ENCODE measurements around the gene MGST2. TPM values are rescaled to one million over a fixed set of nuclear protein-coding genes. Genes with fewer than 3 reads are reported as not detected.

Gene MGST2
- polyA plus RNA-seq, 1 donor (not counting 4 experiments of a cell fraction or from before 2014, with no cell fraction given) = 57.6 TPM

DNA sequence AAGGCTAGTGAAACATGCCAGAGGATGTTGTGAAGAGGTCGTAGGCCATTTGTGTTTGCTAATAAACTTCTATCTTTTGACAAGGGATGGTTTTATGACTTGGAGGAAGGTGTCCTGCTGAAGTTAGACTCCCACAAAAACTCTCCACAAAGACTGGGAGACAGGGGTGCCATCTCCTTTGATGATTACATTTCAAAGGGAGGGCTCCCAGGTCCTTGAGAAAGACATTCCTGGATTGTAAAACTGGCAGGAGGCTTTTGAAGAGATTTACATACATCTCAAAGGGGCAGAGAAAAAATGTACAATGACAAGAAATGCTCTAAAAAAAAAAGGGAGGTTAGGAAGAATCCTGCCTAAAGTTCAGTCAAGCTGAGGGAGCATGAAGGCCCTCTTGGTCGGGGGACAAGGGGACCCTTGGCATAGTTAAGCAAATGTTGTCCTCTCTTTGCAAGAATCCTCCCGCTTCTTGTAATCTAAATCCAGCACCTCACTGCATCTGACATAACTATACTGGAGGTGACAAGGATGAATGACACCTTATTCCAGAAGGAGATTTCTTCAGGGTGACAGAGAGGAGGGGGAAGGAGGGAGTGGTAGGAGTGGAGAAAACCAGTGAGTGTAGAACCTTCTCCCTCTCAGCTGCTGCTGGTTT, 41.1 kb upstream of the MGST2 start:
- FAIRE-seq (no peak), DNase-seq (ENCODE audit: low read depth, low spot score) (no peak)
- Histone ChIP-seq H3K9ac (ENCODE audit: control insufficient read depth, extremely low read depth, insufficient read depth, low read length) (no peak overlapping the region), H3K9me3 (ENCODE audit: control insufficient read depth, low read depth, low read length) (no peaks in the 10 kb centered on the region), H4K20me1 (ENCODE audit: control insufficient read depth, extremely low read depth, insufficient read depth, low read length) (no peaks in the 10 kb centered on the region), H3K27me3 (ENCODE audit: control insufficient read depth, extremely low read depth, insufficient read depth, low read length) (no peaks in the 10 kb centered on the region), H3K4me3 (ENCODE audit: control insufficient read depth in 2 of 3, extremely low read depth in 1 of 3, insufficient read depth in 2 of 3, low read depth in 1 of 3, low read length in 3 of 3) (no peak overlapping the region), H3K4me2 (ENCODE audit: control insufficient read depth, extremely low read depth, insufficient read depth, low read depth, low read length) (no peak overlapping the region), H2AFZ (ENCODE audit: control insufficient read depth, low read length) (no peak overlapping the region), H3K27ac (ENCODE audit: control insufficient read depth, insufficient read depth, low read length) (no peak overlapping the region), H3K36me3 (ENCODE audit: control insufficient read depth in 2 of 2, extremely low read depth in 1 of 2, insufficient read depth in 2 of 2, low read length in 2 of 2) (no peaks in the 10 kb centered on the region), H3K79me2 (ENCODE audit: control insufficient read depth, insufficient read depth, low read length) (no peaks in the 10 kb centered on the region), H3K9me1 (ENCODE audit: control insufficient read depth, extremely low read depth, insufficient read depth, low read length) (no peaks in the 10 kb centered on the region), H3K4me1 (ENCODE audit: control insufficient read depth, extremely low read depth, insufficient read depth, low read length) (no peaks in the 10 kb centered on the region)
- TF ChIP-seq EZH2 (IDR thresholded peaks at IDR 0.05; ENCODE audit: low read length) = no peak
- TF ChIP-seq, protein P1, sequence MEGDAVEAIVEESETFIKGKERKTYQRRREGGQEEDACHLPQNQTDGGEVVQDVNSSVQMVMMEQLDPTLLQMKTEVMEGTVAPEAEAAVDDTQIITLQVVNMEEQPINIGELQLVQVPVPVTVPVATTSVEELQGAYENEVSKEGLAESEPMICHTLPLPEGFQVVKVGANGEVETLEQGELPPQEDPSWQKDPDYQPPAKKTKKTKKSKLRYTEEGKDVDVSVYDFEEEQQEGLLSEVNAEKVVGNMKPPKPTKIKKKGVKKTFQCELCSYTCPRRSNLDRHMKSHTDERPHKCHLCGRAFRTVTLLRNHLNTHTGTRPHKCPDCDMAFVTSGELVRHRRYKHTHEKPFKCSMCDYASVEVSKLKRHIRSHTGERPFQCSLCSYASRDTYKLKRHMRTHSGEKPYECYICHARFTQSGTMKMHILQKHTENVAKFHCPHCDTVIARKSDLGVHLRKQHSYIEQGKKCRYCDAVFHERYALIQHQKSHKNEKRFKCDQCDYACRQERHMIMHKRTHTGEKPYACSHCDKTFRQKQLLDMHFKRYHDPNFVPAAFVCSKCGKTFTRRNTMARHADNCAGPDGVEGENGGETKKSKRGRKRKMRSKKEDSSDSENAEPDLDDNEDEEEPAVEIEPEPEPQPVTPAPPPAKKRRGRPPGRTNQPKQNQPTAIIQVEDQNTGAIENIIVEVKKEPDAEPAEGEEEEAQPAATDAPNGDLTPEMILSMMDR (optimal IDR thresholded peaks at IDR 0.05 in 1 of 3, IDR thresholded peaks at IDR 0.05 in 1 of 3, conservative IDR thresholded peaks at IDR 0.05 in 1 of 3; ENCODE audit: extremely low read depth in 1 of 3, insufficient read depth in 2 of 3, low read length in 3 of 3) = no peak
- dilution Hi-C loops (cut with MboI; ENCODE audit: extremely low pct_ligation_motif_present, low sequenced_read_pairs) = no loop called here

DNA sequence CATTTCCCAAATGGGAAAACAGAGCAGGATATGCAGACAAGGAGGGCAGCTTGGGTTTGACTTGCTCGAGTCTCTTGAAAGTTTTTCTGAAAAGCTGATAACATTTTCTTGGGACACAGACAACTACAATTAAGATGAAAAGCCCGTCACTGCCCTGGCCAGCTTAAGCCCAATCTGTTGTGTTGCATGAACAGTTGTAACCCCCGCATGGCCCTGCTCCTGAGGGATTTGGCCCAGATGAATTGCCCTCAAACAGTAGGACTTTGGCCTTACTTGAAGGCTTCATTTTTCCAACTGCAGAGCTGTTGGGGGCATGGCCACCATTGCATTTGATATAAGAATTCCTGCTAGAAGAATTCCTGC, 40.5 kb upstream of the MGST2 start:
- Histone ChIP-seq H3K79me2 (ENCODE audit: control insufficient read depth, insufficient read depth, low read length) (no peaks in the 10 kb centered on the region), H3K4me1 (ENCODE audit: control insufficient read depth, extremely low read depth, insufficient read depth, low read length) (no peaks in the 10 kb centered on the region), H3K9ac (ENCODE audit: control insufficient read depth, extremely low read depth, insufficient read depth, low read length) (no peak overlapping the region), H4K20me1 (ENCODE audit: control insufficient read depth, extremely low read depth, insufficient read depth, low read length) (no peaks in the 10 kb centered on the region), H3K4me3 (ENCODE audit: control insufficient read depth in 2 of 3, extremely low read depth in 1 of 3, insufficient read depth in 2 of 3, low read depth in 1 of 3, low read length in 3 of 3) (no peak overlapping the region), H3K9me1 (ENCODE audit: control insufficient read depth, extremely low read depth, insufficient read depth, low read length) (no peaks in the 10 kb centered on the region), H3K9me3 (ENCODE audit: control insufficient read depth, low read depth, low read length) (no peaks in the 10 kb centered on the region), H3K36me3 (ENCODE audit: control insufficient read depth in 2 of 2, extremely low read depth in 1 of 2, insufficient read depth in 2 of 2, low read length in 2 of 2) (no peaks in the 10 kb centered on the region), H3K27ac (ENCODE audit: control insufficient read depth, insufficient read depth, low read length) (no peak overlapping the region), H2AFZ (ENCODE audit: control insufficient read depth, low read length) (no peak overlapping the region), H3K4me2 (ENCODE audit: control insufficient read depth, extremely low read depth, insufficient read depth, low read depth, low read length) (no peak overlapping the region), H3K27me3 (ENCODE audit: control insufficient read depth, extremely low read depth, insufficient read depth, low read length) (no peaks in the 10 kb centered on the region)
- TF ChIP-seq EZH2 (IDR thresholded peaks at IDR 0.05; ENCODE audit: low read length) = no peak
- TF ChIP-seq, protein P1 (optimal IDR thresholded peaks at IDR 0.05 in 1 of 3, IDR thresholded peaks at IDR 0.05 in 1 of 3, conservative IDR thresholded peaks at IDR 0.05 in 1 of 3; ENCODE audit: extremely low read depth in 1 of 3, insufficient read depth in 2 of 3, low read length in 3 of 3) = no peak
- DNase-seq (ENCODE audit: low read depth, low spot score) = no peak
- no peak for FAIRE-seq
- dilution Hi-C loops (cut with MboI; ENCODE audit: extremely low pct_ligation_motif_present, low sequenced_read_pairs) = no loop called here

Data from keratinocyte (primary cell).